ENCODE data around the gene HRH2.
"Not testable (repeated sequence)": the region's sequence is repeated elsewhere in the genome, so short reads cannot be mapped to it uniquely, and the experiment has no call there.

The HRH2 gene

GRCh38 chr5:175738602-175739133, 80.8 kb downstream of the HRH2 start:
- no peak for DNase-seq (ENCODE audit: low read depth, low spot score)

DNA sequence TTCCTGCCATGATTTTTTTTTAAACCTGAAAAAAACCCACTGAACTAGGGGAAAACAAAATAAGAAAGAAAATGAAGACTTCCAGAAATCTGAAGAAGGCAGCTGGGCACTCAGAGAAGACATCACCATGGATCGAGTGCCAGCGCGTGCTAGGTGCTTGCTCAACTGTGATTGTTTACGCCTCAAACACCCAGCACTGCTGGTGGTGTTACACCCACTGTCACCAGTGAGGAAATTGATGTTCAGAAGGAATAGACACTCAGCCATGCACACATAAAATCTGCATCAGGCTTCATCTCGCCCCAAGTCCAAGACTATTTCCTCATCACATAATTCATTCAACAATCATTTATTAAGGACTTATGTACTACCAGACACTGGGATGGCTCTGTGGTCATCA, 82.1 kb downstream of the HRH2 start:
- DNase-seq (ENCODE audit: low read depth, low spot score): no peak

DNA sequence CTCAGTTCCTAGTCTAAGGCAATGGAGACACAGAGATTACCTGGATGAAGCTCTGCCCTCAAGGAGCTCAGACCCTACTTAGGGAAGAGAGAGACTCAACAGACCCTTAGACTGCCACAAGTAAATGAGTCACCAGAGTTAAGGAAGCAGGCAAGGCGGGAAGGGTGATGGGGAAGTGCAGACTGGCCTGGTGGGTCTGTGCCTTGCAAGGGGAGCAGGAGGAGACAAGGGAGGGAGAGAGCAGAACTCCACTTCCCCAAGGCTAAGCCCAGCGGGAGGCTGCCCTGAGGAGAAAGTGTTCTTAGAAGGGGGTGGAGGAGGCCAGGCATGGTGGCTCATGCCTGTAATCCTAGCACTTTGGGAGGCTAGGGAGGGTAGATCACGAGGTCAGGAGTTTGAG, 83.7 kb downstream of the HRH2 start:
- no peak for DNase-seq (ENCODE audit: low read depth, low spot score)

DNA sequence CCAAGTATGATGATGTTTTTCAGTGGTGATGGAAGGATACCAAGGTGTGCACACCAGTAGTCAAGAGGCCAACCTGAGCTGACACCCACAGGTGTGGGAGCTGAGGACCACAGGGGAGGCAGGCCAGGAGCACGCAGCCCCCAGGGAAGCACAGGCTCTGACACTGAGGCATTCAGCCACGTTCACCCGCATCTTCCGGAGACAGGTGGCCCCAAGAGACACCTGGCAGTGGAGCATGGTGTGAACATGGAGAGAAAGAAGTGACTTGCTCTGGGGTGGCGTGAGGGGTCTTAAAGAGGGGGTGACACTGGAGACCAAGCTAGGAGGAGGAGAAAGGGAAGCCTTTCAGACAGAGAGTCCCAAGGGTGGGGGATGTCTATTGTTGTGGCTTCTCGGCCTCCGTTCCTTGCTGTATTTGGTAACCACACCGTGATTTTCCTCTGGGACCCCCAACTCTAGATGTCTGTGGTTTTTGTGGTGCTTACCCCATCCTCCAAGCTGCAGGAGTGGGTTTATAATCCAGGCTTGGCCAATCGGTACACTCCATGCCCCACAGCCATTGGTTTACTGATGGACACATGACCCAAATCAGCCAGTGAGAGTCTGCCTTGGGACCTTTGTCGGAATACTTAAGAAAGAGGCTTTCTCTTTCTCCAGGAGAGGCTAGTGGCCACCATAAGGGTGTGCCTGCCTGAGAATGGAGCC, 84.6 kb downstream of the HRH2 start:
- no peak for DNase-seq (ENCODE audit: low read depth, low spot score)

DNA sequence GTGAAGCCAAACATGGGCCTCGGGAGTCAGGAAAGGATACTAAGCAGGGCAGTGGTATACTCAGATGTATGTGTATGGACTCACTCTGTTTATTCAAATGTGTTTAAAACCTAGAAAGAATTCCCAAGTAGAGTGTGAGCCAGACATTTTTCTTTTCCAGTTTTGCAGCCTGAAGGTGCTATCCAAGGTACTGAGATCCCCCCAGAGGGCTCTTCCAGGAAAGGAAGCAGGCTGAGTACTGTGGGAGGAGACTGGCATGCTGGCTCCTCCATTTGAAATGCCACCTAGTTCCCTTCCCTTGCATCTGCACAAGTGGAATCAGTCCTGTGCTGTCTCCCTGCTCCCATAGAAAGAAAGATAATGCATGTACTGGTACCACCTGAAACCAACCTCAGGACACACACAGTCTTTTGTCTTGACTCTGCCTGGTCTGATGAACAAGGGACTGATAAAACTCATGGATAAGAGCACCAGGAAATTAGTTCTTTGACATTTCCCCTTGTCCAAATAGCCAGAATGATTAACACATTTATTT, 85.9 kb downstream of the HRH2 start:
- DNase-seq (ENCODE audit: low read depth, low spot score): no peak

DNA sequence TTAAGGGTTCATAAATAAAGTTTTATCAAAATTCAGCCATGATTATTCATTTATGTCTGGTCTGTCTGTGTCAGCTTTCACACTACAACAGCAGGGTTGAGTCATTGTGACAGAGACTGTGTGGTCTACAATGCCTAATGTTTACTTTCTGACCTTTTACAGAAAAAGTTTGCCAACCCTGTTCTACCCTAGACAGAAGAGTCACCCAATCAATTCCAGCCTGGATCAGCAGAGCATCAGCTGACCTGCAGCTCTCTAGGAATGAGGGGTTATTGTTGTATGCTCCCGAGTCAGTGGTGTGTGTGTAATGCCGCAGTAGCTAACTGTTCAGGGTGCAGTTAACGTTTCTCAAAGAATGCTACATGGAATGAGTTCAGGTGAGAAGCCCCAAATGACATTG, 87.3 kb downstream of the HRH2 start:
- DNase-seq (ENCODE audit: low read depth, low spot score): no peak

DNA sequence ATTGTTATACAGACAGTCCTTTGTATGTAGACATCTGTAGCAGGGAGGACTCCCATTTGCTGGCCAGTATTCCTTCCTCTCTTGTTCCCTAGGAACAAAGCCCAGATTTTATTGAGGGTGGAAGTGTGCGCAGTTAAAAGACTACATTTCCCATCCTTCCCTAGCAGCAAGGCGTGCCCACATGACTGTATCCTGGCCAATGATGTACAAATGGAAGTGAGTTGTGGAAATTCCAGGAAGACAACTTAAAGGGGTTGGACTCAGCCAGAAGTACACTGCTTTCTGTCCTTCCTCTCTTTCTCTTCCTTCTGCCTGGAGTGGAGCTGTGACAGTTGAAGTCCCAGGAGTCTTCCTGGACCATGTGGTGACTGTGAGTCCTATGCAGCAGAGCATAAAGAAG, 89.0 kb downstream of the HRH2 start:
- DNase-seq (ENCODE audit: low read depth, low spot score): no peak

- no peak for DNase-seq (ENCODE audit: low read depth, low spot score)
These were observed 89.7 kb downstream of the HRH2 start for GRCh38 chr5:175747539-175748060.

DNA sequence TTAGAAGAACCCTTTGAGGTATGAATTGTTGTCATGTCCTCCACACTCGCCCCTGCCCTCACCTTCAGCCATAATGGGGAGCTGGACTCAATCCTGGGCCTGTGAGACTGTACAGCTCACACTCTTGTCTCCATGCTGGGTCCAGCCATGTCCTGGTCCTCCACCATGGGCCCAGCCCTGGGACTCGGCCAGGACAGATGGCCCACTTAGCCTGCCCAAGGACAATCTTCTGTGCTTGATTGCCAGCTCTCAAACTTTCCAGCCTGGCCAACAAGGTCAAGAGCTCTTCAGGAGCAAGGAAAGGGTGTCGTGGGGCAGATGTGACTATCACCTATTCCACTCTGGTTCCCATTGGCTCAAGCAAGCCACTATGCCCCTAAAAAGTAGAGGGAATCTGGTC, 90.8 kb downstream of the HRH2 start:
- no peak for DNase-seq (ENCODE audit: low read depth, low spot score)

DNA sequence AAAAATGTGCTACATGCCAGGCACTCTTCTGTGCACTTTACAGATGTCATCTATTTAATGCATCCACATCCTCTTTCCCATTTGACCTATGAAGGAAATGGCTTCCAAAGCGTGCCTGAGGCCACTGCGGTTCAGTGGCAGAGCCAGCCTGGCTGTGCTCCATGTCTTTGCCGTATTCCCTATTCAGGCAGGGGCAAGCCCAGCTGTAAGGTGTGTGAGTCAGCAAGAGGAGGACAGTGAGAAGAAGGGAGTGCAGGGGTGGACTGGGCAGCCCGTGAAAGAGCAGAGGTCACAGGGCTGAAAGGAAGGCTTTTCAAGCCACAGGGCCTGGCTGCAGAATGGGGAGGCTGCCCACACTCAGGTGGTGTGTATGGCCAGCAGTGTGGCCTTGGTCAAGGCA, 91.7 kb downstream of the HRH2 start:
- no peak for DNase-seq (ENCODE audit: low read depth, low spot score)

DNA sequence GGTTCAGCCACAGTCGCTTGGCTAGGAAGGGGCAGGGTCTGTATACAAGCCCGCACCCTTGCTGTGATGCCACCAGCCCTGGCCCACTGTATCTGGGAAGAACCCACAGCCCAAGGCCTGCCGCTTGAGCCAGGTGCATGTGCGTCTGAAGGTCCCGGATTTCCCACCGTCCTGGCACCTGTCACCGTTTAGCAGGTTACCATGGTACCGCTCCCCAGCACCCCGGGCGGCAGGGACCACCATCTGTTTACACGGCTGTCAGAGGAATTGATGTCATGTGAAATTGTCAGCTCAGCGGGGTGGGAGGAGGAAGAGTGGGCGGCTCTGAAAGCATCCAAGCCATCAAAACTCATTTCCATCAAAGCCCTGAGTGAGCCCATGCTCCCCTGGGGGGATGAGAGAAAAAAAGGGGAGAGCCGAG, 92.7 kb downstream of the HRH2 start:
- no peak for DNase-seq (ENCODE audit: low read depth, low spot score)

DNA sequence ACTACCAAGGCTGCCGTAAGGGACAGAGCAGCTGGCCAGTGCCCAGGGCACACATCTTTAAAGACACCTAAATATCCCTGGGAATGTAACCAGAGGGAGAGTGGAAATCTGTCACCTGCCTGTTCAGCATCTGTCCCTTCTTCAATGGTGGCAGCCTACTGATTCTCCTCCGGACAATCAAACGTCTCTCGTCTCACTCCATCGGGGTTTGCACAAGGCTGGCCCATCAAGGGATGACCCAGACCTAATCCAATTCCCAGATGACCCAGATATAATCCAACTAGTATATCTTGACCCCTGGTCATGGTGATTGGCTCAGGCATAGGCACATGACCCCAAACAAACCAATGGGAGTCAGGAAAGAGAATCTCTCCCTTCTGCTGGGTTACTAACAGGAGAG, 93.5 kb downstream of the HRH2 start:
- no peak for DNase-seq (ENCODE audit: low read depth, low spot score)

DNA sequence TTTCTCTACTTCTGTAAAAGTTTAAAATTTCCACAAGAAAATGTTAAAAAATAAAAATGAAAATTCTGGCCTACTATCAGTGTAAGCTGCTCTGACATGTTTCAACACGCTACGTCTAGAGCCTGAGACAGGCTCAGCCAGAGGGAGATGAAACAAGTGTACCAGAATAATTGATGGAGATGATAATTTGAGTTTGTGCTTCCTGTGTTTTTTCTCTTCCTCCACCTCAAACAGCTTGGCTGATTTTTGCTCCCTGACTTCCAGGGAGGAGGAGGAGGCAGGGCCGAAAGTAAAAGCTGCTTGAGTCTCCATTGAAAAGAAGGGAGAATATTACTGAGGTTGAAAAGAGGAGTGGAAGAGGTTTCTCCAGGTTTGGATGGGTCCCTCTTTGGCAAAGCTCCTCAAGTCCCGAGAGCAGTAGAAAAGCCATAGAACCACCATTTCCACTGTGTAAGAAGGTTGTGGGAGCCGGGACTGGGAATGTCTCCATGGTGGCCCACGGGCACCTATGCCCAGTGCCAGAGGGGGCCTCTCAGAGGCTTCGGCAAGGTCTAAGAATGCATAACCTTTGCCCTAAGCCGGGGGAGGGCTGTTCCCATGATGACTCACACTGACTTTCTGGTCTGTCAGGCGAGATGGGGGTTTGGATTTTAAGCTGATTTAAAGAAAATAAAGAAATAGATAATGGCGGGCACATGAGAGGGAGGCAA, 95.1 kb downstream of the HRH2 start:
- no peak for DNase-seq (ENCODE audit: low read depth, low spot score)

DNA sequence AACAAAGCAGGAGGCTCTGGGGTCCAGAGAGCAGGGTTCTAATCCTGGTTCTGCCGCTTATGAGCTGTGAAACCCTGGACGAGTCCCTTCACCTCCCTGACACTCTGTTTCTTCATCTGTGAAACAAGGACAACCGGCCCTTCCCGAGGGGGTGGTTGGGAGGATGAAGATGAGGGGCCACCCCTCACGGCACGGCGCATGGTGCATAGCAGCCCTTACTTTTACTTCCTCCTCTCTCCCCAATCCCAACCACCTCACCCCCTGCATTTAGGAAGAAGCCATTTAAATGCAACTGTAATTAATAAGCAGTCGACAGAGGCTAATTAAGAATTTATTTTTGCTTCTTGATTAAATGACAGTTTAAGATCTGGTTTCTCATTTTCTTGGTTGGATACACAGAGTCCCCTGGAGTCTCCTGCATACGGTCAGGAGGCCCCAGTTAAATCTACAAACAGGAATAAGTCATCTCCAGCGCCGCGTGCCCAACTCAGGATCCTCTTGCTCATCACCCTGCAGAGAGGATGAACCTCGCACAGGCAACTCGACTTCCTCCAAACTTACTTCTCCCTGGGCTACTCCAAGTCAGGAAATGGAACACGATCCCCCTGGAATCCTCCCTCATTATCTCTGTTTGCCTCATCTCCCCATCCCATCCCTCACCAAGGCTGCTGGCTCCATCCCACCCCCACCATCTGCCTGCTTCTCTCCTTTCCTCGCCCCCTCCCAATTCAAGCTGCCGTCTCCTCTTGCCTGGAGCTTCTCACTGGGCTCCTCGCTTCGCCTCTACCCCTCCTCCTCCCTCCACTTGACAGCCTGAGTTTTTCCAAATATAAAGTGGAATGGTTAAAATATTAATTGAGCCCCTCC, 95.9 kb downstream of the HRH2 start:
- no peak for DNase-seq (ENCODE audit: low read depth, low spot score)

DNA sequence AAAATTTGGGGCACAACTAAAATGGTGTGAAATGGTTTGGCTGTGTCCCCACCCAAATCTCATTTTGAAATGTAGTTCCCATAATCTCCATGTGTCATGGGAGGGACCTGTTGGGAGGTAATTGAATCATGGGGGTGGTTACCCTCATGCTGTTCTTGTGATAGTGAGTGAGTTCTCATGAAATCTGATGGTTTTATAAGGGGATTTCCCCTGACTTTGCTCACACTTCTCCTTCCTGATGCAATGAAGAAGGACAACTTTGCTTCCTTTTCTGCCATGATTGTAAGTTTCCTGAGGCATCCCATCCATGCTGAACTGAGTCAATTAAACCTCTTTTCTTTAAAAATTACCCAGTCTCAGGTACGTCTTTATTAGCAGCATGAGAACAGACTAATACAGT, 102.1 kb downstream of the HRH2 start:
- DNase-seq (ENCODE audit: low read depth, low spot score): not testable (repeated sequence)

All from iPS DF 19.7 (cell line).